H54 (cell line): ENCODE measurements around the gene PHKA1.
"Not testable (repeated sequence)": the region's sequence is repeated elsewhere in the genome, so short reads cannot be mapped to it uniquely, and the experiment has no call there.

Experiments used
- DNase-seq: peaks from one replicate; pipeline ENCODE4 v3.0.0; 2011; ENCODE audit warnings: low spot score, mixed read lengths; ENCODE audit not compliant: insufficient read length
- FAIRE-seq: peaks from 3 replicates; lab custom pipeline; 2011; peaks lifted over from hg19 to GRCh38; lab: Jason Lieb, UNC
- POLR2A ChIP-seq: IDR thresholded peaks from 2 replicates; pipeline ENCODE4 v1.6.1; 2011; ENCODE audit warnings: low read depth, mild to moderate bottlenecking, low read length

PHKA1 gene

GRCh38 chrX:72693477-72693876, 20.6 kb downstream of the PHKA1 start:
- no peak for FAIRE-seq

GRCh38 chrX:72687396-72687795, 26.7 kb downstream of the PHKA1 start:
- TF ChIP-seq POLR2A: no peak
- no peak for FAIRE-seq

More at GRCh38 chrX:72693477-72693876, 20.6 kb downstream of the PHKA1 start:
- TF ChIP-seq POLR2A: no peak
- DNase-seq: no peak

GRCh38 chrX:72685810-72686456, 28.2 kb downstream of the PHKA1 start:
- DNase-seq: no peak
- no peak for FAIRE-seq
- TF ChIP-seq POLR2A: no peak

More at GRCh38 chrX:72687396-72687795, 26.7 kb downstream of the PHKA1 start:
- DNase-seq: no peak

- FAIRE-seq: no peak
- no peak for DNase-seq
- no peak for TF ChIP-seq POLR2A
Observed at GRCh38 chrX:72685018-72685417, 29.1 kb downstream of the PHKA1 start.

- no peak for FAIRE-seq
- TF ChIP-seq POLR2A: no peak
Observed at GRCh38 chrX:72683631-72684030, 30.5 kb downstream of the PHKA1 start.

GRCh38 chrX:72676465-72676864, 37.6 kb downstream of the PHKA1 start:
- TF ChIP-seq POLR2A: no peak
- FAIRE-seq (no peak), DNase-seq (no peak)

More at GRCh38 chrX:72683631-72684030, 30.5 kb downstream of the PHKA1 start:
- no peak for DNase-seq

- not testable (repeated sequence) for FAIRE-seq, DNase-seq
Observed at GRCh38 chrX:72673951-72674350, 40.2 kb downstream of the PHKA1 start.

GRCh38 chrX:72669508-72669907, 44.6 kb downstream of the PHKA1 start:
- not testable (repeated sequence) for FAIRE-seq, DNase-seq

- DNase-seq (no peak), FAIRE-seq (no peak)
- no peak for TF ChIP-seq POLR2A
Observed at GRCh38 chrX:72666451-72666850, 47.7 kb downstream of the PHKA1 start.

- FAIRE-seq (no peak), DNase-seq (no peak)
- TF ChIP-seq POLR2A: no peak
Observed at GRCh38 chrX:72663737-72664136, 50.4 kb downstream of the PHKA1 start.

- DNase-seq: no peak
- FAIRE-seq: no peak
- no peak for TF ChIP-seq POLR2A
Observed at GRCh38 chrX:72662020-72662747, 51.9 kb downstream of the PHKA1 start.

- no peak for DNase-seq
- FAIRE-seq: no peak
- TF ChIP-seq POLR2A: no peak
Observed at GRCh38 chrX:72659723-72660122, 54.4 kb downstream of the PHKA1 start.

- DNase-seq: no peak
- no peak for TF ChIP-seq POLR2A
- FAIRE-seq: no peak
Observed at GRCh38 chrX:72652082-72652481, 62.0 kb downstream of the PHKA1 start.

- DNase-seq: no peak
- no peak for FAIRE-seq
- TF ChIP-seq POLR2A: no peak
Observed at GRCh38 chrX:72644946-72645345, 69.2 kb downstream of the PHKA1 start.

- no peak for FAIRE-seq
- DNase-seq: no peak
- no peak for TF ChIP-seq POLR2A
Observed at GRCh38 chrX:72641611-72642010, 72.5 kb downstream of the PHKA1 start.
